MM.1S (cell line): ENCODE measurements around the gene CHTF18.

ENCODE experiments used
- DNase-seq: peaks from one replicate; pipeline ENCODE4 v3.0.0-alpha.2; 2015
- H2AFZ ChIP-seq: fragments of 300-600 bp; sonication (generic); 2 replicates; pipeline ENCODE4 v1.6.0; 2016; ENCODE audit warnings: antibody characterized with exemption, low read length
- H3F3A ChIP-seq: fragments of 300-600 bp; sonication (generic); 2 replicates; pipeline ENCODE4 v1.6.1; 2016; ENCODE audit warnings: mild to moderate bottlenecking, antibody characterized with exemption, low read length, moderate library complexity, mixed read lengths; ENCODE audit not compliant: insufficient read depth
- H3K27ac ChIP-seq: fragments of 300-600 bp; sonication (generic); 2 replicates; pipeline ENCODE4 v1.5.1; 2016; ENCODE audit warnings: mild to moderate bottlenecking, low read length
- H3K27me3 ChIP-seq: fragments of 300-600 bp; sonication (generic); replicated peaks from 2 replicates; pipeline ENCODE4 v1.6.0; 2016; ENCODE audit warnings: low read length; ENCODE audit not compliant: insufficient read depth
- H3K36me3 ChIP-seq: fragments of 300-600 bp; sonication (generic); replicated peaks from 2 replicates; pipeline ENCODE4 v1.6.1; 2016; ENCODE audit warnings: mild to moderate bottlenecking, low read length, mixed read lengths; ENCODE audit not compliant: insufficient read depth
- H3K4me1 ChIP-seq: fragments of 300-600 bp; sonication (generic); 2 replicates; pipeline ENCODE4 v1.6.1; 2016; ENCODE audit warnings: low read length, mixed read lengths
- H3K4me2 ChIP-seq: fragments of 300-600 bp; sonication (generic); 2 replicates; pipeline ENCODE4 v1.6.0; 2016; ENCODE audit warnings: low read depth, low read length
- H3K4me3 ChIP-seq: fragments of 300-600 bp; sonication (generic); 2 replicates; pipeline ENCODE4 v1.5.1; 2016; ENCODE audit warnings: low read length, mixed read lengths
- H3K79me2 ChIP-seq: fragments of 300-600 bp; sonication (generic); 2 replicates; pipeline ENCODE4 v1.6.1; 2016; ENCODE audit warnings: mixed run types, low read length, mixed read lengths
- H3K9ac ChIP-seq: fragments of 300-600 bp; sonication (generic); 2 replicates; pipeline ENCODE4 v1.6.1; 2016; ENCODE audit warnings: low read length, mixed read lengths
- H3K9me2 ChIP-seq: fragments of 300-600 bp; sonication (generic); replicated peaks from 2 replicates; pipeline ENCODE4 v1.6.1; 2016; ENCODE audit warnings: mild to moderate bottlenecking, low read length, mixed read lengths; ENCODE audit not compliant: insufficient read depth
- H3K9me3 ChIP-seq: fragments of 300-600 bp; sonication (generic); replicated peaks from 2 replicates; pipeline ENCODE4 v1.6.1; 2016; ENCODE audit warnings: mild to moderate bottlenecking, low read length, mixed read lengths; ENCODE audit not compliant: insufficient read depth
- H4K20me1 ChIP-seq: fragments of 300-600 bp; sonication (generic); 2 replicates; pipeline ENCODE4 v1.6.1; 2016; ENCODE audit warnings: mild to moderate bottlenecking, low read length, moderate library complexity, mixed read lengths; ENCODE audit not compliant: insufficient read depth
- CTCF ChIP-seq: fragments of 300-600 bp; sonication (generic); IDR thresholded peaks from 2 replicates; pipeline ENCODE4 v1.5.1; 2016; ENCODE audit warnings: antibody characterized with exemption, low read length, mixed read lengths
- EZH2 ChIP-seq: fragments of 300-600 bp; sonication (generic); optimal IDR thresholded peaks from 2 replicates; pipeline ENCODE3; 2017; ENCODE audit warnings: low read depth, mild to moderate bottlenecking, antibody characterized with exemption, low read length, mixed read lengths
- EZH2phosphoT487 ChIP-seq: fragments of 300-600 bp; sonication (generic); IDR thresholded peaks from 2 replicates; pipeline ENCODE4 v1.6.1; 2018; ENCODE audit warnings: antibody characterized with exemption, low read length

Gene CHTF18

GRCh38 chr16:765488-765865 is 22.9 kb upstream of the CHTF18 start:
- H3F3A ChIP-seq, result no peaks in the 10 kb centered on the region
- H3K27me3 ChIP-seq, result peaks cover 34% of the 10 kb centered on the region
- no peak overlapping the region for H2AFZ ChIP-seq
- H3K27ac ChIP-seq, result no peak overlapping the region
- H3K9me2 ChIP-seq, result no peaks in the 10 kb centered on the region
- no peak overlapping the region for H3K9ac ChIP-seq
- no peaks in the 10 kb centered on the region for H4K20me1 ChIP-seq
- no peak for DNase-seq
- no peaks in the 10 kb centered on the region for H3K4me1 ChIP-seq
- H3K4me2 ChIP-seq, result no peak overlapping the region
- H3K4me3 ChIP-seq, result no peak overlapping the region
- TF ChIP-seq EZH2 (no peak), EZH2phosphoT487 (no peak), CTCF (no peak)
- no peaks in the 10 kb centered on the region for H3K36me3 ChIP-seq
- no peaks in the 10 kb centered on the region for H3K9me3 ChIP-seq
- H3K79me2 ChIP-seq, result no peaks in the 10 kb centered on the region

- no peak overlapping the region for H3K27ac ChIP-seq
Observed at GRCh38 chr16:766008-766819, 22.2 kb upstream of the CHTF18 start.

GRCh38 chr16:766820-767640 is 21.4 kb upstream of the CHTF18 start:
- Histone ChIP-seq H3K79me2 (no peaks in the 10 kb centered on the region), H3K27me3 (peaks cover 31% of the 10 kb centered on the region), H3K9me2 (no peaks in the 10 kb centered on the region), H2AFZ (no peak overlapping the region), H3K9ac (no peak overlapping the region), H3K36me3 (no peaks in the 10 kb centered on the region), H3K9me3 (no peaks in the 10 kb centered on the region), H3K4me3 (no peak overlapping the region), H3F3A (no peaks in the 10 kb centered on the region), H3K4me2 (no peak overlapping the region), H3K27ac (no peak overlapping the region), H3K4me1 (no peaks in the 10 kb centered on the region), H4K20me1 (no peaks in the 10 kb centered on the region)
- no peak for DNase-seq
- TF ChIP-seq EZH2phosphoT487 (no peak), CTCF (no peak), EZH2 (no peak)

More at GRCh38 chr16:766008-766819, 22.2 kb upstream of the CHTF18 start:
- no peak for TF ChIP-seq CTCF
- TF ChIP-seq EZH2, result no peak
- TF ChIP-seq EZH2phosphoT487, result no peak
- Histone ChIP-seq H3K9me2 (no peaks in the 10 kb centered on the region), H3K4me1 (no peaks in the 10 kb centered on the region), H3K9ac (no peak overlapping the region), H3F3A (no peaks in the 10 kb centered on the region), H3K4me2 (no peak overlapping the region), H3K27me3 (peaks cover 32% of the 10 kb centered on the region), H3K36me3 (no peaks in the 10 kb centered on the region), H3K4me3 (no peak overlapping the region), H4K20me1 (no peaks in the 10 kb centered on the region), H3K9me3 (no peaks in the 10 kb centered on the region), H3K79me2 (no peaks in the 10 kb centered on the region), H2AFZ (no peak overlapping the region)
- no peak for DNase-seq
